ENCODE measurements around the gene MRM3.
"Not testable (repeated sequence)": the region's sequence is repeated elsewhere in the genome, so short reads cannot be mapped to it uniquely, and the experiment has no call there.

MRM3 gene

DNA sequence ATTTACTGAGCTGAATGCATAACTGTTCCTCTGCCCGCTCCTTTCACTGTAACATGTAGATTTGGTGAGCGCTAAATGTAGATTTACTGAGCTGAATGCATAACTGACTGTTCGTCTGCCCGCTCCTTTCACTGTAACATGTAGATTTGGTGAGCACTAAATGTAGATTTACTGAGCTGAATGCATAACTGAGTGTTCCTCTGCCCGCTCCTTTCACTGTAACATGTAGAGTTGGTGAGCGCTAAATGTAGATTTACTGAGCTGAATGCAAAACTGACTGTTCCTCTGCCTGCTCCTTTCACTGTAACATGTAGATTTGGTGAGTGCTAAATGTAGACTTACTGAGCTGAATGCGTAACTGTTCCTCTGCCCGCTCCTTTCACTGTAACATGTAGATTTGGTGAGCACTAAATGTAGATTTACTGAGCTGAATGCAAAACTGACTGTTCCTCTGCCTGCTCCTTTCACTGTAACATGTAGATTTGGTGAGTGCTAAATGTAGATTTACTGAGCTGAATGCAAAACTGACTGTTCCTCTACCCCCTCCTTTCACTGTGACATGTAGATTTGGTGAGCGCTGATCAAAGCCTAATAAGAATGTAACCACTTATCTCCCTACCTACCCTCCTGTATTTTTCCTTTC lies 26.7 kb upstream of the MRM3 start:
- DNase-seq (ENCODE audit: low spot score), result not testable (repeated sequence)

GRCh38 chr17:756010-756567 lies 26.1 kb upstream of the MRM3 start:
- DNase-seq (ENCODE audit: low spot score), result not testable (repeated sequence)

DNA sequence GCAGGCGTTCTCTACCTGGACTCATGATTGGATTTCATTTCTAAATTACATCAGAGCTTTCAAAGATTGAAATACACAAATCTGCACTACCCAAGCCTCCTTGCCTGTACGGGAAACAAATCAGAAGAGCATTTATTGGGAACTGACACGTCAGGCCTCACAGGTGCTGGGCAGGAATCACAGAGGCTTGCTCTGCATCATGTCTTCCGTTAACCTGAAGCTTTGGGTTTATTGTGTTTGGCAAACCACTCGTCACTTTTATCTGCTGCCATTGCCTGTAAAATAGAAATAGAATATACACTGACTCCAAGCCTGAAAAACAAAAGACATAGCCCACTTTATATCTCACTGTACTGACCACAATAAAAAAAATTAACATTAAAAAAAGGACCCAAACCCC lies 22.2 kb upstream of the MRM3 start:
- no peak for DNase-seq (ENCODE audit: low spot score)

- no peak for DNase-seq (ENCODE audit: low spot score)
Measured at GRCh38 chr17:760371-760770, 21.8 kb upstream of the MRM3 start.

DNA sequence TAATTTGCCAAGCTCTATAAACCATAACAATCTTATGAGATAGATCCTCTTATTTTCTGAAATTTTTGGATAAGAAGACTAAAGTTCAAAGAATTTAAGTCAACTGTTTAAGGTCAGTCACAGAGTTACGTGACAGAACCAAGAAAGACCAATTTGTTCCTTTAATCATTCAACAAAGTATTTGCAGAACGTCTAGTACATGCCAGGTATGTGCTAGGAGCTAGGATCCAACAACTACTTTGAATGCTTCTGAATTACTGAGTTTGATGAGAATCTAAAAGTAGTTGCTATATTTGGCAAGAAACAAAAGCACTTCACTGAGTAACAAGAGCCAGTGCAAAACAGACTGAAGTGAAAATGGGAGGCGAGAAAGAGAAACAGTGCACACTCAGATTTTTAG lies 15.1 kb upstream of the MRM3 start:
- DNase-seq (ENCODE audit: low spot score), result no peak

DNA sequence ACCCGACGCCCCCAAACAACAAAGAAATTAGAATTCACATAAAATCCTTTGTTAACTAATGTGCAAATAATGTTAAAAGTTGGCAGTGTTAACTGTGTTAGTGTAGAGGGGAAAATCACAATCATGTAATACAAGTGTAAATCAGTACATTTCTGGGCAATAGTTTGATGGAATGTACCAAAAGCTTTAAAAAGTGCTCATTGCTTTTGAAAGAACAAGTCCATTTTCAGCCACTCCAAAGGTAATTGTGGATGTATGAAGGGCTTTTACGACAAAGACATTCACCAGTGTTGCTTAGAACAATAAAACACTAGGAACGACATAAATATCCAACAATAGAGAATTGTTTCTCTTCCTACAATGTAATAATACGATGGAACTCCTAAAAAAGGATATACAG lies 9.1 kb upstream of the MRM3 start:
- DNase-seq (ENCODE audit: low spot score), result no peak

GRCh38 chr17:773467-774312 lies 8.5 kb upstream of the MRM3 start:
- DNase-seq (ENCODE audit: low spot score), result no peak

DNA sequence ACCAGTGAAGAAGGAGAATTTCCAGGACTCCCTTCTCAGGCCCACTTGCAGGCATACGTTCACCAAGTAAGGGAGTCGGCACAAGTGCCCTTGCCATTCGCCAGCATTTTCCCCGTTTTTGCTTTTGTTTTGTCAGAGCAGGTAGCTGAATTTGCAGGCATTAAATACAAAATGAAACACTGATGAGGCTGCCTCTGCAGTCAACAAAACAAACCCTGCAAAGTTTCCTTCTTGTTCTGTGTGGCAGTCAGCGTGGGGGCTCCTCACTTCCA lies 7.9 kb upstream of the MRM3 start:
- no peak for DNase-seq (ENCODE audit: low spot score)

GRCh38 chr17:778096-778495 lies 4.1 kb upstream of the MRM3 start:
- no peak for DNase-seq (ENCODE audit: low spot score)

DNA sequence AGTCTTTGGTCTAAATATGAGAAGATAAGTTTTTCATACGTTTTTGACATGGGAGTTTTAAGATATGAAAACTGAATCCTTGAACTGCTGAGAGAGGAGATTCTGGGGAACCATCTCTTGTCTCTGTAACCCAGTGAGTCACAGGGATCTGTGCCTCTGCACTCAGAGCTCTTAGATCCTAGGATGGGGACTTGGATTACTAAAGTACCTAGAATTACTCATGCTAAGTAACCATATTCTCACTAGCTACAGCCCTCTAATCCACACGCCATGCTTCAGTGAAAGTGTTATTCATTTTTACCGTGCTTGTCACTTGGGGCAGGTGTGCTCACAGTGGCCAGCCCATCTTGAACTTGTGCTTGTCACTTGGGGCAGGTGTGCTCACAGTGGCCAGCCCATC lies 2.0 kb downstream of the MRM3 start:
- DNase-seq (ENCODE audit: low spot score), result no peak

- DNase-seq (ENCODE audit: low spot score), result not testable (repeated sequence)
Measured at GRCh38 chr17:785901-786300, 3.7 kb downstream of the MRM3 start.

GRCh38 chr17:787641-788221 lies 5.6 kb downstream of the MRM3 start:
- no peak for DNase-seq (ENCODE audit: low spot score)

DNA sequence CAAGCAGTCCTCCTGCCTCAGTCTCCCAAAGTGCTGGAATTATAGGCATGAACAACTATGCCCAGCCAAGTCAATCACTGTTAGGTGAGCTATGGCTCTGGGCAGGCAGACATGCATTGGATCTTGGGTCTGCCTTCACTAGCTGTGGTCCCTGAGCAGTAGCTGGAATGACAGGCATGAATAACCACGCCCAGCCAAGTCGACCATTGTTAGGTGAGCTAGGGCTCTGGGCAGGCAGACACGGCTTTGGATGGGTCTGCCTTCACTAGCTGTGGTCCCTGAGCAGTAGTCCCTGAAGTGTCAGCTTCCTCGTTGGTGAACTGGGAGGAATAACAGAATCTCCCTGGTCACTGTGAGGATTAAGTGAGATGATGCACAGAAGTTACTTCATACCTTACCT lies 6.4 kb downstream of the MRM3 start:
- DNase-seq (ENCODE audit: low spot score), result no peak

DNA sequence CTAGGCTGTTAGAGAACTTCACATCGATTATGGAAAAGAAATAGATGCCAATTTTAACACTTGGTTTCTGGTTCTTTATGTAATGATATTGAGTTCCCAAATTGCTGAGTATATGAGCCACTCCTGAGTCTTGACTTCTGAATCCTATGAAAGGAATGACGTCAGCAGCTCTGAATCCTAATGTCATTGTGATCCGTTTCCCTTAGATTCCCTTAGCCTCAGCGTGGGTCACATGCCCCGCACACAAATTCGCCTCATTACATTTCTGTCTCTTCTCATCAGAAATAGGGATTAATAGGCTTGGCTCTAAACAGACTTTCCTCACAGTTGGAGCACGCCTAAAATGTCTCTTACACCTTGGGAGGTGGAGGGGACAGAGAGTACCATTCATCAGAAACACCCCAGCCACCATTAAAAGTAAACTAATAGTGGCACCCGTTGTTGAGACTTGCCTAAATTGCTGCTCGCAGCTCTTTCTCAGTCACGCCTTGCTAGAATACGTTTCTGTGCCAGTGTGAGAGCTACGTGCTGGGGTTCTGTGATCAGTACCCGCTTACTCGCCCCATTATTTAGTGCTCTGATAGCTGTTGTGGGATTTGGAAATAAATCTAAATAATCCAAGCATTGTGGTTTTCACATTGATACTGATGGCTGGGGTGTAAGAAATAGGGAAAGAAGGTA lies 7.1 kb downstream of the MRM3 start:
- no peak for DNase-seq (ENCODE audit: low spot score)

- DNase-seq (ENCODE audit: low spot score), result not testable (repeated sequence)
Measured at GRCh38 chr17:789931-790873, 8.0 kb downstream of the MRM3 start.

- DNase-seq (ENCODE audit: low spot score), result not testable (repeated sequence)
Measured at GRCh38 chr17:790874-791247, 8.7 kb downstream of the MRM3 start.

- no peak for DNase-seq (ENCODE audit: low spot score)
Measured at GRCh38 chr17:791829-792228, 9.7 kb downstream of the MRM3 start.

- DNase-seq (ENCODE audit: low spot score), result no peak
Measured at GRCh38 chr17:792277-792676, 10.1 kb downstream of the MRM3 start.

DNA sequence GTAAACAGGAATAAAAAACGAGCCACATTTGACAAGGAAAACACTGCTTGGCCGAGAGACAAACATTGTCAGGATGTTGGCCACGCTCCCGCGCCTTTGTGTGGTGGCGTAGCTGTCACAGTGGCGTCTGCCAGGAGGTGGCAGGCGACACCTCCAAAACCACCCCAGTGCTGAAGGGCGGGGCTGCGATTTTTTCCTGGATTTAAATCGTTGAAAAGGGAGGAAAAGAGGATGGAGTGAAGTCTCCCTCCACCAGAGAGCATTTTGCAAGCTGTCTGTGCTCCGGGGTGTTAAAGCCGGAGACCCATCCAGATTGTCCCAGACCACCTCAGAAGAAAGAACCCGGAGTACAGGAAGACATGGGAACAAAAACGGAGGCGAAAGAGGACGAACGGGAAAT lies 12.7 kb downstream of the MRM3 start:
- DNase-seq (ENCODE audit: low spot score), result peak; percentile 96

- DNase-seq (ENCODE audit: low spot score), result no peak
Measured at GRCh38 chr17:795276-795675, 13.1 kb downstream of the MRM3 start.

DNA sequence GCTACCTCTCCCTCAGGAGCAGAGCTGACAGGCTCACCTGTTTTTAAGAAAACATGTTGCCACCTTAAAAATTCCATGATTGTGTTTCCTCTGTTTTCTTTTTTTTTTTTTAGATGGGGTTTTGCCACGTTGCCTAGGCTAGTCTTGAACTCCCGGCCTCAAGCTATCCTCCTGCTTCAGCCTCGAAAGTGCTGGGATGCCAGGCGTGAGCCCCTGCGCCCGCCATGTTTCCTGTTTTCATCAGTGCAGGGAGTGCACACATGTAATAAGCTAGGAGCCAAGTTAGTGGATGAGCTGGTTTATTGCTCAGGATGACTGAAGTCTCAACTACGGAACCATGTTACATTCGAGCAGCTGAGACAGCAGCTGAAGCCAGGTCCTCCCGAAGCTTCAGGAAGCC lies 13.6 kb downstream of the MRM3 start:
- no peak for DNase-seq (ENCODE audit: low spot score)

DNA sequence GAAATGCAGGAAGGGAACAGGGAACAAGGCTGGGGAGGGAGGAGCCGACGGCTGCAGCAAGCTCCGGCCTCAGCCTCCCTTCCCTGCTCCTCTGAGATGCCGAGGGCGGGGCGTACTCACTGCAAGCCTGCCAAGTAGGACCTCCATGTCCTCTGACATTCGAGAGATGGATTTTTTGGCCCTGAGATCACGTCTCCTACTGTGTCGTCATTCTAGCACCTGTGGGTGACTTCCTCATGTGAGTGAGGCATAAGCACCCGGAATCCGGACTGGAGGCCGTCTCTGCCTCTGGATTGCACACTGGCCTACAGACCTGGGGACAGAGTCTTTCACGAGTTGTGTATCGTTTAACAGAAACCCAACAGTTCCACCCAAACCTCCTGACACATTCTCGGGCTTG lies 14.5 kb downstream of the MRM3 start:
- DNase-seq (ENCODE audit: low spot score), result no peak
